Effector memory CD8-positive, alpha-beta T cell (primary cell): ENCODE data around the gene COL4A1.

Experiments used
- ATAC-seq: fragments of 150-1000 bp; cut with Tn5 transposase; replicated peaks from 2 replicates; pipeline ENCODE4 v1.10.0; 2021; ENCODE audit warnings: mild to moderate bottlenecking, moderate library complexity
- DNase-seq, 3 experiments: peaks; one replicate each; pipeline ENCODE4 v3.0.0; 2021
- H3K27ac Mint-ChIP-seq, 2 donors: one replicate each; pipeline ENCODE4 v1.8.0; 2022; ENCODE audit warnings: mild to moderate bottlenecking in 2 of 2, mixed read lengths in 2 of 2, moderate library complexity in 2 of 2
- H3K27me3 Mint-ChIP-seq, 2 donors: one replicate each; pipeline ENCODE4 v1.8.0; 2022; ENCODE audit warnings: mixed read lengths in 2 of 2
- H3K36me3 Mint-ChIP-seq: one replicate; pipeline ENCODE4 v1.8.0; 2022; ENCODE audit warnings: mild to moderate bottlenecking, moderate library complexity, mixed read lengths; ENCODE audit not compliant: insufficient read depth
- H3K4me1 Mint-ChIP-seq, 2 donors: one replicate each; pipeline ENCODE4 v1.8.0; 2022; ENCODE audit warnings: low read depth in 2 of 2, mixed read lengths in 2 of 2
- H3K4me3 Mint-ChIP-seq, 2 donors: one replicate each; pipeline ENCODE4 v1.8.0; 2022; ENCODE audit warnings: mild to moderate bottlenecking in 2 of 2, mixed read lengths in 2 of 2, moderate library complexity in 2 of 2
- H3K9me3 Mint-ChIP-seq, 2 donors: one replicate each; pipeline ENCODE4 v1.8.0; 2022; ENCODE audit warnings: mixed read lengths in 2 of 2

COL4A1 gene

DNA sequence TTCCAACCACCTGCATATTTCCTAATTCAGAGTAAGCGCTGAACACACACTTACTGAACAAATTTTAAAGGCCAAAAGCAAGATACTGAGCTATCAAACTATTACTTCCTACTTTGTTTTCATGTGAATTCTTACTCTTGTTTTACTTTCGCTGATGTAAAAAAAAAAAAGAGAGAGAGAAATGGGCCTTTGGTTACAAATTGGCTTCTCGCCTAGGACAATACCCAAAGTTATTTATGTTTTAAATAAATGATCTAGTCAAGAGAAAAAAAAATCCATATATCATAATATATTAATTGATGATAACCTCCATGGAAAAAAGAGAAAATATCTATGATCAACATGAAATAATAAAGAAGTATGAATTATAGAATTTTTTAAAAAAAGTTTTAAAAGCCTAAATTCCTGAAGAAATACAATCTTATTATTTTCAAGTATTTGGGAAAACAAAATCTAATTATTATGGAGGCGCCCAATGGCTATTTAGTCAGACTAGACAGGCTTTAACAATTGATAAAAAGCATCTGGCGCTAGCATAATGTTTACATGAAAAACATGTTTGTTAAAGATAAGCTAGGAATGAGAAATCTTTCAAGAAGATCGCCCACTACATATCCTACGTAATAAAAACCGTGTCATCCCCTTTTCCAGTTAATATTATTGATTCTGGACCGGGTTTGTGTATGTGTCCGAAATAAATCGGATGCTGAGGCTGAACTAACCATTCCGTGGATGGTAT, 9.0 kb downstream of the COL4A1 start:
- DNase-seq (no peak), ATAC-seq (no peak)
- H3K36me3 Mint-ChIP-seq: no peaks in the 10 kb centered on the region
- no peak overlapping the region for H3K27ac Mint-ChIP-seq
- H3K4me3 Mint-ChIP-seq: no peak overlapping the region
- peaks cover 29 to 59% of the 10 kb centered on the region in 2 donors for H3K27me3 Mint-ChIP-seq
- peaks cover 0 to 5% of the 10 kb centered on the region in 2 donors for H3K4me1 Mint-ChIP-seq
- peaks cover 0 to 4% of the 10 kb centered on the region in 2 donors for H3K9me3 Mint-ChIP-seq

DNA sequence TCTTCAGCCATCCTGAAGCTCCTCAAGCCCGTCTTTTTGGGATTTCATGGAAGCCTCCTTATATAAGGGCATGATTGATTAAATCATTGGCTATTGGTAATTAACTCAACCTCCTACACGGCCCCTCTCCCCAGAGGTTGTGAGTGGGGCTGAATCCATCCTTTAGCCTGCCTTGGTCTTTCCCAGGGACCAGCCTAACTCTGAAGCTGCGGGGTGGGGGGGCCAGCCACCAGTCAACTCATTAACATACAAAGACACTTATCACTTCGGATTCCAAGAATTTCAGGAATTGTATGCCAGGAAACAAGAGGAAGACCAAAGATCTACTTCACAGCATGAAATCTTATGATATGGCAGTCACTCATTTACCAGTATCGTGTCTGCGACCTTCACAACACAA, 9.9 kb downstream of the COL4A1 start:
- H3K36me3 Mint-ChIP-seq: no peaks in the 10 kb centered on the region
- no peak for ATAC-seq

DNA sequence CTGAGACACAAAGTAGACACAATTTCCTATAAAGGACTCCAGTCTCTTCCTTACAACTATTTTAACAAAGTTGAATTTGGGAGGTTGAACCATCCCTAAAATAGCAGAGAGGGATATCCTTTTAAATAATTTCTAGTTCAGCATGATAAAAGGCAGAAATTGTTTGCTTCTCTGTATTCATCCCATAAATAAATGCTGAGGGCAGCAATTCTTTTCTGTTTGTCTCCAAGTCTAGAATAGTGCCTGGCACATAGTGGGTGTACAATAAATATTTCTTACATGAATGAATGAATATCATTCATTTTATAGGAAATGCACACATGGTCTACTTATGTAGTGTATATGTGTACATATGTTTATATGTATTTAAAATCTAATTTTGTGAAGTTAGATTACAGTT, 12.3 kb downstream of the COL4A1 start:
- H3K9me3 Mint-ChIP-seq: peaks cover 0 to 1% of the 10 kb centered on the region in 2 donors
- ATAC-seq (no peak), DNase-seq (no peak)
- peaks cover 0 to 5% of the 10 kb centered on the region in 2 donors for H3K4me1 Mint-ChIP-seq
- peaks cover 15 to 35% of the 10 kb centered on the region in 2 donors for H3K27me3 Mint-ChIP-seq
- H3K4me3 Mint-ChIP-seq: no peak overlapping the region
- H3K27ac Mint-ChIP-seq: no peak overlapping the region
- no peaks in the 10 kb centered on the region for H3K36me3 Mint-ChIP-seq

More for the DNA sequence above, 9.9 kb downstream of the COL4A1 start:
- H3K4me3 Mint-ChIP-seq: no peak overlapping the region
- peaks cover 24 to 51% of the 10 kb centered on the region in 2 donors for H3K27me3 Mint-ChIP-seq
- no peak overlapping the region for H3K27ac Mint-ChIP-seq
- H3K4me1 Mint-ChIP-seq: peaks cover 0 to 5% of the 10 kb centered on the region in 2 donors
- no peak for DNase-seq
- H3K9me3 Mint-ChIP-seq: peaks cover 0 to 4% of the 10 kb centered on the region in 2 donors

GRCh38 chr13:110294146-110294545, 12.8 kb downstream of the COL4A1 start:
- H3K4me1 Mint-ChIP-seq: peaks cover 0 to 5% of the 10 kb centered on the region in 2 donors
- no peak overlapping the region for H3K27ac Mint-ChIP-seq
- no peak overlapping the region for H3K4me3 Mint-ChIP-seq
- ATAC-seq: no peak
- no peak for DNase-seq
- H3K9me3 Mint-ChIP-seq: peaks cover 0 to 1% of the 10 kb centered on the region in 2 donors
- peaks cover 15 to 30% of the 10 kb centered on the region in 2 donors for H3K27me3 Mint-ChIP-seq
- H3K36me3 Mint-ChIP-seq: no peaks in the 10 kb centered on the region

- H3K27me3 Mint-ChIP-seq: peaks cover 11 to 25% of the 10 kb centered on the region in 2 donors
- no peak overlapping the region for H3K27ac Mint-ChIP-seq
- no peak overlapping the region for H3K4me3 Mint-ChIP-seq
- ATAC-seq: no peak
- H3K36me3 Mint-ChIP-seq: no peaks in the 10 kb centered on the region
- H3K4me1 Mint-ChIP-seq: peaks cover 0 to 2% of the 10 kb centered on the region in 2 donors
- peaks cover 0 to 1% of the 10 kb centered on the region in 2 donors for H3K9me3 Mint-ChIP-seq
- DNase-seq: no peak
These were observed 13.3 kb downstream of the COL4A1 start for GRCh38 chr13:110293649-110294048.

DNA sequence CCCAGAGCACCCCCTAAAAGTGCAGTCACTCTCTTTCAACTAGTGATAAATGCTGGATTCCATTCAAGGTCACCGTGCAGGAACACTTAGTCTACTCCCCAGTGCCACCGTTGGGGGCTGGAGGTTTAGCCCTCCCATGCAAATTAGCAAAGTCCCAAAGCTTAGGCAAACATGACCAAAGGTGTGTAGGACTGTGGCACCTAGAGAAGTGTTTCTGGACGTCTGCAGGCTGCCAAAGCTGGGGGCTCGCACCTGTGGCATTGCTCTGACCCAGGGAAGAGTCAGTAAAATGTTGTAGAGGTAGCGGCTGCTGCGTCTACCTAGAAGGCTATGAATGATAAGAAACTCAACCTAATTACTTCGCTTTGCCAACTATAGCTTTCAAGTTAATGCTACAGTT, 13.9 kb downstream of the COL4A1 start:
- no peak overlapping the region for H3K27ac Mint-ChIP-seq
- no peak for ATAC-seq
- H3K4me3 Mint-ChIP-seq: no peak overlapping the region
- no peak for DNase-seq
- no peaks in the 10 kb centered on the region for H3K4me1 Mint-ChIP-seq
- H3K27me3 Mint-ChIP-seq: peaks cover 10 to 20% of the 10 kb centered on the region in 2 donors
- H3K9me3 Mint-ChIP-seq: peaks cover 0 to 1% of the 10 kb centered on the region in 2 donors
- H3K36me3 Mint-ChIP-seq: no peaks in the 10 kb centered on the region

- Mint-ChIP-seq H3K4me1 (no peaks in the 10 kb centered on the region), H3K27ac (no peak overlapping the region), H3K27me3 (peaks cover 0 to 8% of the 10 kb centered on the region in 2 donors), H3K9me3 (peaks cover 0 to 1% of the 10 kb centered on the region in 2 donors), H3K36me3 (no peaks in the 10 kb centered on the region), H3K4me3 (no peak overlapping the region)
- DNase-seq (no peak), ATAC-seq (no peak)
These were observed 15.7 kb downstream of the COL4A1 start for GRCh38 chr13:110291286-110291685.

- Mint-ChIP-seq H3K4me3 (no peak overlapping the region), H3K27ac (no peak overlapping the region), H3K27me3 (peaks cover 0 to 11% of the 10 kb centered on the region in 2 donors), H3K4me1 (no peaks in the 10 kb centered on the region), H3K36me3 (no peaks in the 10 kb centered on the region), H3K9me3 (peaks cover 0 to 1% of the 10 kb centered on the region in 2 donors)
- no peak for ATAC-seq
- no peak for DNase-seq
These were observed 16.1 kb downstream of the COL4A1 start for GRCh38 chr13:110290826-110291225.

- Mint-ChIP-seq H3K27me3 (peaks cover 0 to 16% of the 10 kb centered on the region in 2 donors), H3K4me1 (no peaks in the 10 kb centered on the region), H3K4me3 (no peak overlapping the region), H3K27ac (no peak overlapping the region), H3K36me3 (no peaks in the 10 kb centered on the region), H3K9me3 (peaks cover 0 to 1% of the 10 kb centered on the region in 2 donors)
- ATAC-seq (no peak), DNase-seq (no peak)
These were observed 16.8 kb downstream of the COL4A1 start for GRCh38 chr13:110290153-110290552.

DNA sequence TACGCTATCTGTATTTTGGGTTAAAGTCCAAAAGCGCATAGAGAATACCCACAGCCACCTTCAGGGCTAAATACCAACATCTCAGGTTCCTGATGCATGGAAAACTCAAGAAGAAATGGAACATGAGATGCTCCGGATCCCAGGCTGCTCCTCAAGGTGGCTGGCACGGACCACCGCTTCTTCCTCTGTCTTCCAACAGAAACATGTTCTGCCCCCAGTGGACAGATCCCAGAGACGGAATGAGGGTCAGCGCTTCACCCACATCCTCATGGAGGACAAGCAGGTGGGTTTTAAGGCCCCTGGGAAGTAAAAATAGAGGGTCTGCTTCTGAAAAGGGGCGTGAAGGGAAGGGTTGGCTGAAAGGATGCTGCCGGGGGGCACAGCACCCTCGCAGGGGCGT, 17.3 kb downstream of the COL4A1 start:
- DNase-seq (no peak), ATAC-seq (no peak)
- Mint-ChIP-seq H3K36me3 (no peaks in the 10 kb centered on the region), H3K27ac (no peak overlapping the region), H3K27me3 (peaks cover 0 to 19% of the 10 kb centered on the region in 2 donors), H3K4me1 (no peaks in the 10 kb centered on the region), H3K9me3 (peaks cover 0 to 1% of the 10 kb centered on the region in 2 donors), H3K4me3 (no peak overlapping the region)

GRCh38 chr13:110289174-110289573, 17.8 kb downstream of the COL4A1 start:
- no peak for DNase-seq
- no peak overlapping the region for H3K4me3 Mint-ChIP-seq
- H3K27me3 Mint-ChIP-seq: peaks cover 0 to 20% of the 10 kb centered on the region in 2 donors
- H3K36me3 Mint-ChIP-seq: no peaks in the 10 kb centered on the region
- no peak for ATAC-seq
- no peak overlapping the region for H3K27ac Mint-ChIP-seq
- H3K4me1 Mint-ChIP-seq: no peaks in the 10 kb centered on the region
- H3K9me3 Mint-ChIP-seq: no peaks in the 10 kb centered on the region

- no peak for DNase-seq
- no peak overlapping the region for H3K27ac Mint-ChIP-seq
- no peak overlapping the region for H3K4me3 Mint-ChIP-seq
- no peaks in the 10 kb centered on the region for H3K4me1 Mint-ChIP-seq
- no peaks in the 10 kb centered on the region for H3K9me3 Mint-ChIP-seq
- ATAC-seq: no peak
- H3K27me3 Mint-ChIP-seq: peaks cover 0 to 28% of the 10 kb centered on the region in 2 donors
- no peaks in the 10 kb centered on the region for H3K36me3 Mint-ChIP-seq
These were observed 19.8 kb downstream of the COL4A1 start for GRCh38 chr13:110286833-110287819.

- no peaks in the 10 kb centered on the region for H3K4me1 Mint-ChIP-seq
- H3K36me3 Mint-ChIP-seq: no peaks in the 10 kb centered on the region
- H3K4me3 Mint-ChIP-seq: no peak overlapping the region
- no peak for ATAC-seq
- peaks cover 0 to 33% of the 10 kb centered on the region in 2 donors for H3K27me3 Mint-ChIP-seq
- H3K9me3 Mint-ChIP-seq: no peaks in the 10 kb centered on the region
- no peak overlapping the region for H3K27ac Mint-ChIP-seq
- DNase-seq: no peak
These were observed 20.7 kb downstream of the COL4A1 start for GRCh38 chr13:110285991-110286832.
